Peyer's patch (tissue), 4 donors: ENCODE results near the gene LIPJ. TPM values are rescaled to one million over a fixed set of nuclear protein-coding genes. Genes with fewer than 3 reads are reported as not detected.

Experiments
- DNase-seq, 3 donors: peaks; one replicate each; pipeline ENCODE4 v3.0.0-alpha.2; 2017 to 2019
- H3K27ac ChIP-seq, 4 donors: fragments of 200-600 bp; sonication (generic); one replicate each; pipeline ENCODE4 v1.5.1; 2016 to 2019
- H3K27me3 ChIP-seq, 2 donors: fragments of 200-600 bp; sonication (generic); one replicate each; pipeline ENCODE4 v1.5.1; 2019
- H3K36me3 ChIP-seq, 3 donors: fragments of 200-600 bp; sonication (generic); one replicate each; pipeline ENCODE4 v1.5.1; 2016 to 2019
- H3K4me1 ChIP-seq, 4 donors: fragments of 200-600 bp; sonication (generic); one replicate each; pipeline ENCODE4 v1.5.1; 2016 to 2019
- H3K4me3 ChIP-seq, 4 donors: fragments of 200-600 bp; sonication (generic); 1 replicate in 3 of 4; 2 replicates in 1 of 4; pipeline ENCODE4 v1.5.1; 2016 to 2019; ENCODE audit warnings: mild to moderate bottlenecking in 1 of 4
- H3K9me3 ChIP-seq, 4 donors: fragments of 200-600 bp; sonication (generic); one replicate each; pipeline ENCODE4 v1.5.1; 2016 to 2019; ENCODE audit warnings: mild to moderate bottlenecking in 1 of 4
- CTCF ChIP-seq, 6 experiments: fragments of 450-650 bp in 4 of 6; fragments of 200-600 bp in 2 of 6; sonication (generic) in 1 of 6; IDR thresholded peaks; one replicate each; pipeline ENCODE4 v1.5.1; 2017 to 2019; ENCODE audit warnings: antibody characterized with exemption in 6 of 6, mild to moderate bottlenecking in 3 of 6, moderate library complexity in 1 of 6
- POLR2A ChIP-seq, 2 donors: fragments of 450-650 bp; IDR thresholded peaks; one replicate each; pipeline ENCODE4 v1.5.1; 2017; ENCODE audit warnings: antibody characterized with exemption in 2 of 2, mild to moderate bottlenecking in 2 of 2, moderate library complexity in 2 of 2
- total RNA-seq, 4 donors: library from RNA; depleted of rRNA; stranded (reverse); fragments of >200 nt; gene quantifications; one replicate each; pipeline ENCODE4 v1.1.0, GENCODE V29; 2016

Gene LIPJ
- not detected for total RNA-seq

GRCh38 chr10:88586462-88586861, at the start of gene LIPJ:
Gene LIPJ, plus strand, starts transcription at chr10:88586762. Its CDS starts 3,926 bp downstream, at chr10:88590688.
- Histone ChIP-seq H3K4me3 (no peak within 1 kb of the TSS), H3K27me3 (no peaks in the 10 kb centered on the region), H3K36me3 (no peaks in the 10 kb centered on the region), H3K4me1 (no peaks in the 10 kb centered on the region), H3K9me3 (no peaks in the 10 kb centered on the region), H3K27ac (no peak within 1 kb of the TSS)
- DNase-seq: no peak
- no peak for TF ChIP-seq POLR2A (IDR thresholded peaks at IDR 0.05)
- TF ChIP-seq CTCF (IDR thresholded peaks at IDR 0.05): no peak

GRCh38 chr10:88537322-88537721, 49.2 kb upstream of the LIPJ start:
- no peak overlapping the region for H3K27ac ChIP-seq
- H3K4me1 ChIP-seq: no peaks in the 10 kb centered on the region
- DNase-seq: no peak
- H3K4me3 ChIP-seq: no peak overlapping the region
- TF ChIP-seq POLR2A (IDR thresholded peaks at IDR 0.05) (no peak), CTCF (IDR thresholded peaks at IDR 0.05) (no peak)
- H3K27me3 ChIP-seq: no peaks in the 10 kb centered on the region
- no peaks in the 10 kb centered on the region for H3K36me3 ChIP-seq
- no peaks in the 10 kb centered on the region for H3K9me3 ChIP-seq

GRCh38 chr10:88538048-88538447, 48.5 kb upstream of the LIPJ start:
- Histone ChIP-seq H3K4me1 (no peaks in the 10 kb centered on the region), H3K4me3 (no peak overlapping the region), H3K27ac (no peak overlapping the region), H3K27me3 (no peaks in the 10 kb centered on the region), H3K9me3 (no peaks in the 10 kb centered on the region), H3K36me3 (no peaks in the 10 kb centered on the region)
- no peak for DNase-seq
- TF ChIP-seq CTCF (IDR thresholded peaks at IDR 0.05) (no peak), POLR2A (IDR thresholded peaks at IDR 0.05) (no peak)

GRCh38 chr10:88540351-88540750, 46.2 kb upstream of the LIPJ start:
- Histone ChIP-seq H3K4me3 (no peak overlapping the region), H3K9me3 (no peaks in the 10 kb centered on the region), H3K27ac (no peak overlapping the region), H3K36me3 (no peaks in the 10 kb centered on the region), H3K27me3 (no peaks in the 10 kb centered on the region), H3K4me1 (no peaks in the 10 kb centered on the region)
- TF ChIP-seq CTCF (IDR thresholded peaks at IDR 0.05) (no peak), POLR2A (IDR thresholded peaks at IDR 0.05) (no peak)
- DNase-seq: no peak

- Histone ChIP-seq H3K4me3 (no peak overlapping the region), H3K9me3 (no peaks in the 10 kb centered on the region), H3K27me3 (no peaks in the 10 kb centered on the region), H3K4me1 (no peaks in the 10 kb centered on the region), H3K36me3 (no peaks in the 10 kb centered on the region), H3K27ac (no peak overlapping the region)
- no peak for TF ChIP-seq POLR2A (IDR thresholded peaks at IDR 0.05)
- TF ChIP-seq CTCF (IDR thresholded peaks at IDR 0.05): no peak
- DNase-seq: no peak
These were observed 45.4 kb upstream of the LIPJ start for GRCh38 chr10:88541116-88541626.

- no peak for DNase-seq
These were observed 44.0 kb upstream of the LIPJ start for GRCh38 chr10:88542522-88542921.

More at GRCh38 chr10:88542522-88542921, 44.0 kb upstream of the LIPJ start:
- Histone ChIP-seq H3K9me3 (no peaks in the 10 kb centered on the region), H3K4me1 (no peaks in the 10 kb centered on the region), H3K27me3 (no peaks in the 10 kb centered on the region), H3K4me3 (no peak overlapping the region), H3K36me3 (no peaks in the 10 kb centered on the region), H3K27ac (no peak overlapping the region)
- TF ChIP-seq CTCF (IDR thresholded peaks at IDR 0.05): no peak
- no peak for TF ChIP-seq POLR2A (IDR thresholded peaks at IDR 0.05)
